Measurements from ENCODE around the gene PANK1.
"Not testable (repeated sequence)": the region's sequence is repeated elsewhere in the genome, so short reads cannot be mapped to it uniquely, and the experiment has no call there.

Gene PANK1

DNA sequence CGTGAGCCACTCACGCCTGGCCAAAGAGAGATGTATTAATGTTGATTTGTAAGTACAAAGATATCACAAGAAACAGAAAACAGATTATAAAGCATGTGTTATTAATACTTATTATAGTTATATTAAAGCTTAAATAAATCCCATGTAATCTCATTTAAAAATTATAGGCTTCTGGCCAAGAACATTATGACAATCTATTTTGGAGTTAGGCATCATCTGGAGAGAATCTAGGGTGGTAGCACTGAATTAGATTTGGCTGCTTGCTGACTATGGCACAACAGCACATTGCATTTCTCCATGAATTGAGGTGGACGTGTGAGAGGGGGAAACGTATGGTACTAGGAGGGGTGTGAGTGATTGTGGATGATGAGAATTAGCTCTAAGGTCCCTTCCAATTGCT is 92.8 kb downstream of the PANK1 start:
- DNase-seq (ENCODE audit: low spot score): no peak
- H3K27ac ChIP-seq: no peak overlapping the region
- TF ChIP-seq, protein P1, sequence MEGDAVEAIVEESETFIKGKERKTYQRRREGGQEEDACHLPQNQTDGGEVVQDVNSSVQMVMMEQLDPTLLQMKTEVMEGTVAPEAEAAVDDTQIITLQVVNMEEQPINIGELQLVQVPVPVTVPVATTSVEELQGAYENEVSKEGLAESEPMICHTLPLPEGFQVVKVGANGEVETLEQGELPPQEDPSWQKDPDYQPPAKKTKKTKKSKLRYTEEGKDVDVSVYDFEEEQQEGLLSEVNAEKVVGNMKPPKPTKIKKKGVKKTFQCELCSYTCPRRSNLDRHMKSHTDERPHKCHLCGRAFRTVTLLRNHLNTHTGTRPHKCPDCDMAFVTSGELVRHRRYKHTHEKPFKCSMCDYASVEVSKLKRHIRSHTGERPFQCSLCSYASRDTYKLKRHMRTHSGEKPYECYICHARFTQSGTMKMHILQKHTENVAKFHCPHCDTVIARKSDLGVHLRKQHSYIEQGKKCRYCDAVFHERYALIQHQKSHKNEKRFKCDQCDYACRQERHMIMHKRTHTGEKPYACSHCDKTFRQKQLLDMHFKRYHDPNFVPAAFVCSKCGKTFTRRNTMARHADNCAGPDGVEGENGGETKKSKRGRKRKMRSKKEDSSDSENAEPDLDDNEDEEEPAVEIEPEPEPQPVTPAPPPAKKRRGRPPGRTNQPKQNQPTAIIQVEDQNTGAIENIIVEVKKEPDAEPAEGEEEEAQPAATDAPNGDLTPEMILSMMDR (IDR thresholded peaks at IDR 0.05): no peak
- H3K4me3 ChIP-seq: no peak overlapping the region

DNA sequence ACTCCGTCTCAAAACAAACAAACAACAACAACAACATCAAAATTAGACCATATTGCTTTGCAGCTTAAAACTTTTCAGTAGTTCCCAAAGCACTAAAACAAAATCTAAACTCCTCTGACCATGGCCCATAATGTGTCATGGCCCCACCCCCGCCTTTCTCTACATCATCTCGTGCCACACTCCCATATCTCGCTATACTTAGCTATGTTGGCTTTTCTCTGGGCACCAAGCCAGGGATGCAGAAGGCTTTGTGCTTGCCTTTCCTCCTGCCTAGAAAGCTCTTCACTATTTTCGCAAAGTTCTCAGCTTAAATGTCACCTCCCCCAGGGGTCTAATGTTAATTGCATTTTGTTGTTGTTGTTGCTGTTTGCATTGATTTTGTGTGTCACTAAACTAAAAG is 94.5 kb downstream of the PANK1 start:
- Histone ChIP-seq H3K4me3 (no peak overlapping the region), H3K27ac (no peak overlapping the region)
- no peak for DNase-seq (ENCODE audit: low spot score)
- TF ChIP-seq, protein P1 (IDR thresholded peaks at IDR 0.05): no peak

DNA sequence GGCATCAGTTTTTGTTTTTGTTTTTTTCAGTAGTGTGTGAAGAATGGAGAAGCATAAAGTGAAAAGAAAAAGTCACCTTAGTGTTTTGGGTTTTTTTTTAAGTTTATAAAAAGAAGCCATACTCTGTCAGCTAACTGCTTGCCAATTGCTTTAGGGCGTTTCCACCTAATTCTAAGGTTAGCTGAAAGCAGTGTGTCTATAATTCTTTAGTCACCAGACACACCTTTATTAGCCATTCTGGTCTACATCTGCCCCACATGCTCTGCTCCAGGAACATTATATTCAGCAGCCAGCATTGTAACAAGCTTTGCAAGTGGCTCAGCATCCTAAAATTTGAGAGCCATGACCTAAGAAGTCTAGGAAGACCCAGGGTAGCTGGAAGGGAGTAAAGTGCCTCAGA is 95.5 kb downstream of the PANK1 start:
- Histone ChIP-seq H3K27ac (no peak overlapping the region), H3K4me3 (no peak overlapping the region)
- no peak for DNase-seq (ENCODE audit: low spot score)
- TF ChIP-seq, protein P1 (IDR thresholded peaks at IDR 0.05): no peak

DNA sequence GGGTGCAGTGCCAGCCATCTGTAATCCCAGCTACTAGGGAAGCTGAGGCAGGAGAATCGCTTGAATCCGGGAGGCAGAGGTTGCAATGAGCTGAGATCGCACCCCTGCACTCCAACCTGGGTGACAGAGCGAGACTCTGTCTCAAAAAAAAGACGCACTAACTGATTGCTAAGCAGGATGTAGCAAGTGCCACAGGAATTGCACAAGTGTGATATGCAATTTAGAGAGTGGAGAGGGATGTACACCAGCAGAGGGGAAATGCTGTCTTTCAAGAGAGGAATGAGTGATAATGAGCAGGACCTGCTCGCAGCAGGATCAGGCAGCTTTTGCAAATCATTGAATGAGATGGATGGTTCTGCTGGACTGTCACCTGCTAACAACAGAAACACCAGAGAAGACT is 96.4 kb downstream of the PANK1 start:
- Histone ChIP-seq H3K4me3 (no peak overlapping the region), H3K27ac (no peak overlapping the region)
- no peak for DNase-seq (ENCODE audit: low spot score)
- TF ChIP-seq, protein P1 (IDR thresholded peaks at IDR 0.05): no peak

DNA sequence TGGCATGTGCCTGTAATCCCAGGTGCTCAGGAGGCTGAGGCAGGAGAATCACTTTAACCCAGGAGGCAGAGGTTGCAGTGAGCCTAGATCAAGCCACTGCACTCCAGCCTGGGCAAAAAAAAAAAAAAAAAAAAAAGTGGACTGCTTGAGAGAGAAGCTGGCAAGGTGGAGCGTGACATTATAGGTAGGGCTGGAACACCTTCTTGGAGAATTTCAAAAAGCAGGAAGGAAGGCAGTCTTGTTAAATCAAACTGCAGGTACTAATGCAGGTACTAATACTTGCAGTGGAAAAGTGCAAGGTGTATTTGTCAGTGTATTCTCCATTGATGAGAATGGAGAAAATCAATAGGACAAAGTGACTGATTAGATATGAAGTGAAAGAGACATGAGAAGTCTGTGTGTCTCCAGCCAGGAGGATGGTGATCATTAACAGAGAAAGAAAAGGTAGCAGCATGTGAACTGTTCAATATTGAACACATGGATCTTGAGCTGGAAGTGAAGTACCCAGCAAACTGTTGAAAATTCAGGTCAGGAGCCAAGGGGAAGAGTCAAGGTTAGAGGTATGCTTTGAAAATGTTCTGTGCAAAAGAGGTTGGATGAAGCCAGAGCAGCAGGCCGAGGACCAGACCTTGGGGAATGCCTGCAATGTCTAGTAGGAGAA is 97.1 kb downstream of the PANK1 start:
- Histone ChIP-seq H3K27ac (no peak overlapping the region), H3K4me3 (no peak overlapping the region)
- TF ChIP-seq, protein P1 (IDR thresholded peaks at IDR 0.05): no peak
- no peak for DNase-seq (ENCODE audit: low spot score)

DNA sequence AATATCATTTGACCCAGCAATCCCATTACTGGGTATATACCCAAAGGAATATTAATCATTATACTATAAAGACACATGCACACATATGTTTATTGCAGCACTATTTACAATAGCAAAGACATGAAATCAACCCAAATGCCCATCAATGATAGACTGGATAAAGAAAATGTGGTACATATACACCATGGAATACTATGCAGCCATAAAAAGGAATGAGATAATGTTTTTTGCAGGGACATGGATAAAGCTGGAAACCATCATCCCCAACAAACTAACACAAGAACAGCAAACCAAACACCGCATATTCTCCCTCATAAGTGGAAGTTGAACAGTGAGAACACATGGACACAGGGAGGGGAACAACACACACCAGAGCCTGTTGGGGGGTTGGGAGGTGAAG is 98.4 kb downstream of the PANK1 start:
- DNase-seq (ENCODE audit: low spot score); H3K4me3 ChIP-seq; H3K27ac ChIP-seq: not testable (repeated sequence)

DNA sequence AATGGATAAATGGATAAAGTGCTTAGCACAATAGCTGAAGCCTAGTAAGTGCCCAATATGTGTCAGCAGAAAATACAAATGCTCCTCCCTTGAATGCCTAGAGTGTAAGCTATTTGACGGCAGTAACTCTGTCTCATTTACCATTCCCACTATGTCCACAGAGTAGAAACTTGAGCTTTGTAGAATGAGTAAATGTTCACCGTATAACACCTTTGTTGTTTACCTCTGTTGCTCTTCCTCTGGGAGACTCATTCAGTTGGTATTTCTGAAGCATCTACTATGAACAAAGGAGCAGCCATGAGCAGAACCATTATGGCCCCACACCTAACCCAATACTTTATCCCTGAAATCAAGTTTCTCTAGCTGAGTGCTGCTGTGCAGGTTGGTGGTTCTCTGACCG is 101.2 kb downstream of the PANK1 start:
- DNase-seq (ENCODE audit: low spot score): no peak
- Histone ChIP-seq H3K27ac (no peak overlapping the region), H3K4me3 (no peak overlapping the region)
- TF ChIP-seq, protein P1 (IDR thresholded peaks at IDR 0.05): no peak
